OCI-LY3 (cell line): ENCODE results near the gene HNMT.

ENCODE experiments used
- CTCF ChIP-seq: fragments of 200-600, 300-600 bp; sonication (generic); IDR thresholded peaks from 2 replicates; pipeline ENCODE4 v1.5.1; 2014; ENCODE audit warnings: antibody characterized with exemption, low read length, low read depth
- EZH2phosphoT487 ChIP-seq: fragments of 200-600 bp; shearing (Covaris generic); IDR thresholded peaks from 2 replicates; pipeline ENCODE4 v1.6.1; 2018; ENCODE audit warnings: antibody characterized with exemption, mixed run types, low read depth

GRCh38 chr2:137942037-137942832 is 22.0 kb upstream of the HNMT start:
- TF ChIP-seq CTCF (no peak), EZH2phosphoT487 (no peak)
